GM04503 (cell line): ENCODE data around the gene ZNF362.

Source experiments
- DNase-seq: peaks from one replicate; pipeline ENCODE4 v3.0.0-alpha.2; 2012; ENCODE audit warnings: low read depth

ZNF362 gene

GRCh38 chr1:33268927-33269610 is 12.8 kb downstream of the ZNF362 start:
- no peak for DNase-seq

GRCh38 chr1:33269621-33270020 is 13.3 kb downstream of the ZNF362 start:
- no peak for DNase-seq

GRCh38 chr1:33270379-33270778 is 14.1 kb downstream of the ZNF362 start:
- DNase-seq: no peak

- no peak for DNase-seq
These were observed 14.6 kb downstream of the ZNF362 start for GRCh38 chr1:33270808-33271465.

GRCh38 chr1:33271666-33272505 is 15.6 kb downstream of the ZNF362 start:
- DNase-seq: no peak

GRCh38 chr1:33272509-33272908 is 16.2 kb downstream of the ZNF362 start:
- no peak for DNase-seq

- no peak for DNase-seq
These were observed 16.6 kb downstream of the ZNF362 start for GRCh38 chr1:33272930-33273329.

GRCh38 chr1:33273406-33273805 is 17.1 kb downstream of the ZNF362 start:
- no peak for DNase-seq

GRCh38 chr1:33273961-33274371 is 17.7 kb downstream of the ZNF362 start:
- DNase-seq: no peak

- DNase-seq: no peak
These were observed 18.2 kb downstream of the ZNF362 start for GRCh38 chr1:33274446-33274845.

GRCh38 chr1:33275195-33275594 is 18.9 kb downstream of the ZNF362 start:
- DNase-seq: no peak

- DNase-seq: no peak
These were observed 19.6 kb downstream of the ZNF362 start for GRCh38 chr1:33275706-33276572.

- no peak for DNase-seq
These were observed 20.4 kb downstream of the ZNF362 start for GRCh38 chr1:33276573-33277298.

- DNase-seq: no peak
These were observed 21.3 kb downstream of the ZNF362 start for GRCh38 chr1:33277488-33278084.

- DNase-seq: no peak
These were observed 23.9 kb downstream of the ZNF362 start for GRCh38 chr1:33280091-33280661.

GRCh38 chr1:33281554-33282303 is 25.4 kb downstream of the ZNF362 start:
- no peak for DNase-seq

- DNase-seq: no peak
These were observed 26.5 kb downstream of the ZNF362 start for GRCh38 chr1:33282791-33283190.

GRCh38 chr1:33284049-33284448 is 27.8 kb downstream of the ZNF362 start:
- DNase-seq: no peak

- no peak for DNase-seq
These were observed 30.3 kb downstream of the ZNF362 start for GRCh38 chr1:33286451-33287185.
